OCI-LY1 (cell line): Measurements from ENCODE around the gene VCX2.
"Not testable (repeated sequence)": the region's sequence is repeated elsewhere in the genome, so short reads cannot be mapped to it uniquely, and the experiment has no call there.

Experiments
- H2AFZ ChIP-seq: fragments of 200-600 bp; sonication (generic), shearing (Covaris generic); 2 replicates; pipeline ENCODE4 v1.6.0; 2014; ENCODE audit warnings: antibody characterized with exemption, mild to moderate bottlenecking, low read length
- H3F3A ChIP-seq: fragments of 200-600 bp; sonication (generic), shearing (Covaris generic); 2 replicates; pipeline ENCODE4 v1.6.0; 2014; ENCODE audit warnings: mild to moderate bottlenecking, antibody characterized with exemption, low read length, moderate library complexity; ENCODE audit not compliant: insufficient read depth
- H3K27ac ChIP-seq: fragments of 200-600 bp; sonication (generic); 2 replicates; pipeline ENCODE4 v1.5.1; 2014; ENCODE audit warnings: low read length, mixed run types, mild to moderate bottlenecking, low read depth; ENCODE audit not compliant: poor library complexity, severe bottlenecking
- H3K27me3 ChIP-seq: fragments of 200-600 bp; sonication (generic); 2 replicates; pipeline ENCODE4 v1.6.0; 2014; ENCODE audit warnings: antibody characterized with exemption, mild to moderate bottlenecking, low read length, moderate library complexity; ENCODE audit not compliant: insufficient read depth
- H3K36me3 ChIP-seq: fragments of 200-600 bp; sonication (generic); 2 replicates; pipeline ENCODE4 v1.6.1; 2014; ENCODE audit warnings: mild to moderate bottlenecking, antibody characterized with exemption, low read length, moderate library complexity, mixed read lengths; ENCODE audit not compliant: insufficient read depth
- H3K4me1 ChIP-seq: fragments of 200-600 bp; sonication (generic); 2 replicates; pipeline ENCODE4 v1.5.1; 2014; ENCODE audit warnings: mild to moderate bottlenecking, low read length, moderate library complexity; ENCODE audit not compliant: insufficient read depth, severe bottlenecking
- H3K4me2 ChIP-seq: fragments of 200-600 bp; sonication (generic), shearing (Covaris generic); 2 replicates; pipeline ENCODE4 v1.6.1; 2014; ENCODE audit warnings: low read length
- H3K4me3 ChIP-seq: fragments of 200-600 bp; sonication (generic); 2 replicates; pipeline ENCODE4 v1.5.1; 2014; ENCODE audit warnings: low read length, low read depth, mild to moderate bottlenecking, mixed read lengths; ENCODE audit not compliant: poor library complexity, severe bottlenecking
- H3K79me2 ChIP-seq: fragments of 200-600 bp; shearing (Covaris generic); 2 replicates; pipeline ENCODE4 v1.6.1; 2016; ENCODE audit warnings: mixed run types, low read length, mixed read lengths; ENCODE audit not compliant: insufficient read depth
- H3K9ac ChIP-seq: fragments of 200-600 bp; sonication (generic), shearing (Covaris generic); 2 replicates; pipeline ENCODE4 v1.6.1; 2014; ENCODE audit warnings: mild to moderate bottlenecking, low read length, mixed read lengths
- H3K9me2 ChIP-seq: fragments of 200-600 bp; sonication (generic), shearing (Covaris generic); 2 replicates; pipeline ENCODE4 v1.6.1; 2014; ENCODE audit warnings: low read depth, mild to moderate bottlenecking, low read length, mixed read lengths
- H3K9me3 ChIP-seq: fragments of 200-600 bp; shearing (Covaris generic); 2 replicates; pipeline ENCODE4 v1.6.1; 2014; ENCODE audit warnings: low read length, mixed read lengths
- H4K20me1 ChIP-seq: fragments of 200-600 bp; sonication (generic), shearing (Covaris generic); 2 replicates; pipeline ENCODE4 v1.6.0; 2016; ENCODE audit warnings: mild to moderate bottlenecking, low read length; ENCODE audit not compliant: insufficient read depth
- CTCF ChIP-seq: fragments of 200-600 bp; sonication (generic), shearing (Covaris generic); IDR thresholded peaks from 2 replicates; pipeline ENCODE4 v1.5.1; 2017; ENCODE audit warnings: mild to moderate bottlenecking, antibody characterized with exemption, low read length, moderate library complexity, mixed read lengths
- EZH2 ChIP-seq: fragments of 200-600 bp; sonication (generic), shearing (Covaris generic); IDR thresholded peaks from 2 replicates; pipeline ENCODE4 v1.8.0; 2017; ENCODE audit warnings: borderline replicate concordance, mixed run types, mild to moderate bottlenecking, antibody characterized with exemption, low read length, moderate library complexity, mixed read lengths

VCX2 gene

GRCh38 chrX:8171169-8171568 lies at the start of gene VCX2:
TSS of gene VCX2 (minus strand) at chrX:8171267. CDS start at chrX:8170643, 624 bp downstream.
- H3K27ac ChIP-seq, H3K9me2 ChIP-seq, H3K36me3 ChIP-seq, H3K4me1 ChIP-seq, H3K27me3 ChIP-seq, H3K9ac ChIP-seq, H3K4me2 ChIP-seq, H3K9me3 ChIP-seq, H2AFZ ChIP-seq, H3K4me3 ChIP-seq, H4K20me1 ChIP-seq, H3K79me2 ChIP-seq, H3F3A ChIP-seq: not testable (repeated sequence)

- Histone ChIP-seq H3K4me2 (no peak overlapping the region), H3K27me3 (no peaks in the 10 kb centered on the region), H3K4me1 (no peaks in the 10 kb centered on the region), H4K20me1 (no peaks in the 10 kb centered on the region), H3K27ac (no peak overlapping the region), H3K9ac (no peak overlapping the region), H3K4me3 (no peak overlapping the region), H3F3A (no peaks in the 10 kb centered on the region), H3K36me3 (no peaks in the 10 kb centered on the region), H2AFZ (no peak overlapping the region), H3K9me3 (no peaks in the 10 kb centered on the region), H3K79me2 (no peaks in the 10 kb centered on the region), H3K9me2 (no peaks in the 10 kb centered on the region)
- TF ChIP-seq EZH2 (no peak), CTCF (no peak)
Observed at GRCh38 chrX:8204943-8205342, 33.9 kb upstream of the VCX2 start.

GRCh38 chrX:8204169-8204935 lies 33.3 kb upstream of the VCX2 start:
- Histone ChIP-seq H2AFZ (no peak overlapping the region), H3F3A (no peaks in the 10 kb centered on the region), H3K79me2 (no peaks in the 10 kb centered on the region), H3K27me3 (no peaks in the 10 kb centered on the region), H3K4me1 (no peaks in the 10 kb centered on the region), H3K4me2 (no peak overlapping the region), H3K9me3 (no peaks in the 10 kb centered on the region), H3K4me3 (no peak overlapping the region), H3K9ac (no peak overlapping the region), H3K27ac (no peak overlapping the region), H3K36me3 (no peaks in the 10 kb centered on the region), H3K9me2 (no peaks in the 10 kb centered on the region), H4K20me1 (no peaks in the 10 kb centered on the region)
- TF ChIP-seq EZH2 (no peak), CTCF (no peak)

- H2AFZ ChIP-seq: no peak overlapping the region
- TF ChIP-seq CTCF (no peak), EZH2 (no peak)
- no peaks in the 10 kb centered on the region for H3F3A ChIP-seq
Observed at GRCh38 chrX:8201896-8202331, 30.8 kb upstream of the VCX2 start.

More at GRCh38 chrX:8201896-8202331, 30.8 kb upstream of the VCX2 start:
- Histone ChIP-seq H3K27ac (no peak overlapping the region), H3K79me2 (no peaks in the 10 kb centered on the region), H3K4me3 (no peak overlapping the region), H3K9me2 (no peaks in the 10 kb centered on the region), H3K4me1 (no peaks in the 10 kb centered on the region), H3K27me3 (no peaks in the 10 kb centered on the region), H3K4me2 (no peak overlapping the region), H3K9me3 (no peaks in the 10 kb centered on the region), H3K36me3 (no peaks in the 10 kb centered on the region), H3K9ac (no peak overlapping the region), H4K20me1 (no peaks in the 10 kb centered on the region)
